Keratinocyte (primary cell): ENCODE data around the gene EVI5. TPM values are rescaled to one million over a fixed set of nuclear protein-coding genes. Genes with fewer than 3 reads are reported as not detected.

ENCODE experiments used
- DNase-seq: peaks from one replicate; pipeline ENCODE4 v3.0.0-alpha.2; 2011; ENCODE audit warnings: low read depth, missing footprints, low spot score
- FAIRE-seq: peaks from 2 replicates; lab custom pipeline; 2011; peaks lifted over from hg19 to GRCh38; lab: Jason Lieb, UNC
- H2AFZ ChIP-seq: 2 replicates; pipeline ENCODE4 v1.6.0; 2012; ENCODE audit warnings: low read length, control low read depth, inconsistent platforms; ENCODE audit not compliant: control insufficient read depth
- H3K27ac ChIP-seq: 2 replicates; pipeline ENCODE4 v1.5.1; 2011; ENCODE audit warnings: low read length; ENCODE audit not compliant: control insufficient read depth, insufficient read depth
- H3K27me3 ChIP-seq: 3 replicates; pipeline ENCODE4 v1.6.0; 2011; ENCODE audit warnings: low read length; ENCODE audit not compliant: control insufficient read depth, insufficient read depth; ENCODE audit errors: extremely low read depth
- H3K36me3 ChIP-seq, 2 experiments: 2 replicates in 1 of 2; 3 replicates in 1 of 2; pipeline ENCODE4 v1.5.1; 2011; ENCODE audit warnings: low read length in 2 of 2, mild to moderate bottlenecking in 1 of 2; ENCODE audit not compliant: control insufficient read depth in 2 of 2, insufficient read depth in 2 of 2; ENCODE audit errors: extremely low read depth in 1 of 2
- H3K4me1 ChIP-seq: 3 replicates; pipeline ENCODE4 v1.5.1; 2011; ENCODE audit warnings: low read length; ENCODE audit not compliant: control insufficient read depth, insufficient read depth; ENCODE audit errors: extremely low read depth
- H3K4me2 ChIP-seq: 3 replicates; pipeline ENCODE4 v1.6.0; 2011; ENCODE audit warnings: low read depth, low read length; ENCODE audit not compliant: control insufficient read depth, insufficient read depth; ENCODE audit errors: extremely low read depth
- H3K4me3 ChIP-seq, 3 experiments: fragments of 200-600 bp in 1 of 3; sonication (generic) in 1 of 3; 2 replicates in 2 of 3; 3 replicates in 1 of 3; pipeline ENCODE4 v1.5.1; 2011 to 2016; ENCODE audit warnings: low read length in 3 of 3, mild to moderate bottlenecking in 3 of 3, control low read depth in 2 of 3, inconsistent platforms in 1 of 3, low read depth in 1 of 3, mixed read lengths in 1 of 3, mixed run types in 1 of 3, moderate library complexity in 1 of 3; ENCODE audit not compliant: control insufficient read depth in 2 of 3, insufficient read depth in 2 of 3; ENCODE audit errors: extremely low read depth in 1 of 3
- H3K79me2 ChIP-seq: 2 replicates; pipeline ENCODE4 v1.6.0; 2012; ENCODE audit warnings: low read length; ENCODE audit not compliant: control insufficient read depth, insufficient read depth
- H3K9ac ChIP-seq: 3 replicates; pipeline ENCODE4 v1.6.0; 2011; ENCODE audit warnings: low read length; ENCODE audit not compliant: control insufficient read depth, insufficient read depth; ENCODE audit errors: extremely low read depth
- H3K9me1 ChIP-seq: 3 replicates; pipeline ENCODE4 v1.6.0; 2011; ENCODE audit warnings: low read length; ENCODE audit not compliant: control insufficient read depth, insufficient read depth; ENCODE audit errors: extremely low read depth
- H3K9me3 ChIP-seq: 2 replicates; pipeline ENCODE4 v1.5.1; 2012; ENCODE audit warnings: low read depth, low read length; ENCODE audit not compliant: control insufficient read depth
- H4K20me1 ChIP-seq: 3 replicates; pipeline ENCODE4 v1.6.0; 2011; ENCODE audit warnings: low read length; ENCODE audit not compliant: control insufficient read depth, insufficient read depth; ENCODE audit errors: extremely low read depth
- EZH2 ChIP-seq: IDR thresholded peaks from one replicate; pipeline ENCODE4 v1.6.1; 2012; ENCODE audit warnings: inconsistent platforms, mild to moderate bottlenecking, low read length, moderate library complexity
- dilution Hi-C: fragments of 300-500 bp; cut with MboI; formaldehyde crosslinking; loops from one replicate; pipeline ENCODE4 v1.7.0; 2020; ENCODE audit warnings: low sequenced_read_pairs; ENCODE audit not compliant: extremely low pct_ligation_motif_present
- polyA plus RNA-seq, 5 experiments: library from polyadenylated mRNA; depleted of rRNA in 3 of 5; stranded (reverse) in 3 of 5; stranded (forward) in 1 of 5; unstranded in 1 of 5; fragments of >200 nt; gene quantifications; 1 replicate in 1 of 5; 2 replicates in 3 of 5; 3 replicates in 1 of 5; pipeline versions ENCODE4 v1.2.1 to v1.2.3, GENCODE V29; 2011 to 2012; ENCODE audit warnings: missing spikeins in 2 of 5, low read depth in 1 of 5, low replicate concordance in 1 of 5
- TF ChIP-seq, protein P1 (sequence below), 3 experiments: IDR thresholded peaks in 1 of 3; conservative IDR thresholded peaks in 1 of 3; optimal IDR thresholded peaks in 1 of 3; 2 replicates in 2 of 3; 3 replicates in 1 of 3; pipeline versions ENCODE3 to v1.5.1; 2011; ENCODE audit warnings: low read length in 3 of 3, mild to moderate bottlenecking in 3 of 3, moderate library complexity in 2 of 3, control low read depth in 1 of 3, inconsistent platforms in 1 of 3; ENCODE audit not compliant: insufficient read depth in 2 of 3; ENCODE audit errors: extremely low read depth in 1 of 3

Gene EVI5
- polyA plus RNA-seq, 1 donor (not counting 4 experiments of a cell fraction or from before 2014, with no cell fraction given), result 23.2 TPM

DNA sequence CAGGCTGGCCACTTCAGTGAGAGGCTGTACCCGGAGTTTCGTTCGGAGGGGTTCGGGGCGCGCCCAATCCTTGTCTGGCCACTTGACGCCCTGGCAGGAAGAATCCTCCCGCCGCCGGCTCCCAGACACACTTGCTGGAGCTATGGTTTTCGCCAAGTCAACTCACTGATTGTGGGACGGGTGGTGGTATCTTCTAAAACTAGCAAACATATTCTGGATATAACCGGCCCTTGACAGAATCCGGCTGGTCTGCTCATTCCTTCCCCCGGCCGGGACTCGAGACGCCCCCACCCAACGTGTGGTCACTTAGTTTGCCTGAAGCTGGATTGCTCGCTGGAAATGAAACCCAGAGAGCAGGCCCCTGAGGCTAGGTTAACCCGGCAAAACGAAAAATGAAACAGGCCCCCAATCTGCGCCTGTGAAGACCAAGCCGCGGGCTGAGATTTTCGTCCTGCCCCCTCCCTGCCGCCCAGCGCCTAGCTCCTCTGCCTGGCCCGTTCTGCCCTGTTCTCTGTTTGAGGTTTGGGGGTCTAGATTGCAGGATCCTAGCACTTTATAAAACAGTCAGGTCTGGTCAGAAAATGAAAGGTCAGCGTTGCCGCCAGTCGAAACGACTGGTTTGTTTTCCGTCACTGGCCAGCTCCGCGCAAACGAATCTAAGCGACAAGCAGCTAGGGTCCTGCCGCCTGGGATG lies 302.8 kb downstream of the EVI5 start:
- Histone ChIP-seq H3K4me1 (peaks cover 31% of the 10 kb centered on the region), H3K79me2 (no peaks in the 10 kb centered on the region), H3K4me3 (peak overlapping the region in 1 of 3 experiments; percentile 43), H3K27me3 (peaks cover 96% of the 10 kb centered on the region), H3K9ac (no peak overlapping the region), H3K36me3 (no peaks in the 10 kb centered on the region), H2AFZ (no peak overlapping the region), H3K9me3 (no peaks in the 10 kb centered on the region), H3K27ac (no peak overlapping the region), H4K20me1 (peaks cover 24% of the 10 kb centered on the region), H3K4me2 (peak overlapping the region; percentile 54), H3K9me1 (no peaks in the 10 kb centered on the region)
- DNase-seq, result no peak
- TF ChIP-seq, protein P1, sequence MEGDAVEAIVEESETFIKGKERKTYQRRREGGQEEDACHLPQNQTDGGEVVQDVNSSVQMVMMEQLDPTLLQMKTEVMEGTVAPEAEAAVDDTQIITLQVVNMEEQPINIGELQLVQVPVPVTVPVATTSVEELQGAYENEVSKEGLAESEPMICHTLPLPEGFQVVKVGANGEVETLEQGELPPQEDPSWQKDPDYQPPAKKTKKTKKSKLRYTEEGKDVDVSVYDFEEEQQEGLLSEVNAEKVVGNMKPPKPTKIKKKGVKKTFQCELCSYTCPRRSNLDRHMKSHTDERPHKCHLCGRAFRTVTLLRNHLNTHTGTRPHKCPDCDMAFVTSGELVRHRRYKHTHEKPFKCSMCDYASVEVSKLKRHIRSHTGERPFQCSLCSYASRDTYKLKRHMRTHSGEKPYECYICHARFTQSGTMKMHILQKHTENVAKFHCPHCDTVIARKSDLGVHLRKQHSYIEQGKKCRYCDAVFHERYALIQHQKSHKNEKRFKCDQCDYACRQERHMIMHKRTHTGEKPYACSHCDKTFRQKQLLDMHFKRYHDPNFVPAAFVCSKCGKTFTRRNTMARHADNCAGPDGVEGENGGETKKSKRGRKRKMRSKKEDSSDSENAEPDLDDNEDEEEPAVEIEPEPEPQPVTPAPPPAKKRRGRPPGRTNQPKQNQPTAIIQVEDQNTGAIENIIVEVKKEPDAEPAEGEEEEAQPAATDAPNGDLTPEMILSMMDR (optimal IDR thresholded peaks at IDR 0.05 in 1 of 3, IDR thresholded peaks at IDR 0.05 in 1 of 3, conservative IDR thresholded peaks at IDR 0.05 in 1 of 3; ENCODE audit: extremely low read depth in 1 of 3, insufficient read depth in 2 of 3, low read length in 3 of 3), result no peak
- peak; percentile 77 for TF ChIP-seq EZH2
- dilution Hi-C loops, result no loop called here
- FAIRE-seq, result no peak

DNA sequence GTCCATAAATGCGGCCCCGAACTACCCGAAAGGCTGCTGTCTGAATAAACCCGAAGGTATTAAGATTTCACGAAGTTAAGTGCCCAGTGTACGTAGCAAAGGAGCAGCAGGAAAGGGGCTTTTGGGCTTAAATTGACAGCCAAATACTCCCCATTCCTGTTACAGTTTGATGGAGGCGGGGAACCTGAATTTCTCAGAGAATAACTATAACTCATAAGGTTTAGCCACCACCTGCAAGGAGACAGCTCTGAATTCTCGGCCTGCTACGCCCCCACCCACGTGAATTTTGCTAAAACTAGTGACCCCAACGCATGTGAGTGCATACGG lies 303.3 kb downstream of the EVI5 start:
- peaks cover 31% of the 10 kb centered on the region for H3K4me1 ChIP-seq
- no peak overlapping the region for H3K9ac ChIP-seq
- TF ChIP-seq, protein P1 (optimal IDR thresholded peaks at IDR 0.05 in 1 of 3, IDR thresholded peaks at IDR 0.05 in 1 of 3, conservative IDR thresholded peaks at IDR 0.05 in 1 of 3; ENCODE audit: extremely low read depth in 1 of 3, insufficient read depth in 2 of 3, low read length in 3 of 3), result no peak
- TF ChIP-seq EZH2, result peak; percentile 25
- H2AFZ ChIP-seq, result no peak overlapping the region
- no peaks in the 10 kb centered on the region for H3K36me3 ChIP-seq
- dilution Hi-C loops, result no loop called here
- no peak overlapping the region for H3K27ac ChIP-seq
- H3K4me2 ChIP-seq, result peak overlapping the region; percentile 51
- FAIRE-seq (no peak), DNase-seq (no peak)
- no peaks in the 10 kb centered on the region for H3K9me3 ChIP-seq
- no peaks in the 10 kb centered on the region for H3K9me1 ChIP-seq
- peaks cover 24% of the 10 kb centered on the region for H4K20me1 ChIP-seq
- H3K27me3 ChIP-seq, result peaks cover 91% of the 10 kb centered on the region
- H3K4me3 ChIP-seq, result peak overlapping the region in 1 of 3 experiments; percentile 33
- no peaks in the 10 kb centered on the region for H3K79me2 ChIP-seq
